HG03025 (cell line): ENCODE measurements around the gene GPC6.

Experiments
- ATAC-seq: cut with Tn5 transposase; IDR thresholded peaks from one replicate; pipeline ENCODE4 v1.9.1; 2021; ENCODE audit warnings: mild to moderate bottlenecking, moderate library complexity; ENCODE audit not compliant: unreplicated experiment, low FRiP score

GPC6 gene

GRCh38 chr13:94248454-94249228 is 1022.0 kb downstream of the GPC6 start:
- no peak for ATAC-seq

GRCh38 chr13:94249512-94249911 is 1022.9 kb downstream of the GPC6 start:
- no peak for ATAC-seq

- ATAC-seq = no peak
Measured at GRCh38 chr13:94251831-94252608, 1025.4 kb downstream of the GPC6 start.

- no peak for ATAC-seq
Measured at GRCh38 chr13:94254737-94255136, 1028.1 kb downstream of the GPC6 start.

GRCh38 chr13:94256721-94257120 is 1030.1 kb downstream of the GPC6 start:
- no peak for ATAC-seq

- no peak for ATAC-seq
Measured at GRCh38 chr13:94259984-94260383, 1033.4 kb downstream of the GPC6 start.

- no peak for ATAC-seq
Measured at GRCh38 chr13:94261163-94261562, 1034.6 kb downstream of the GPC6 start.

GRCh38 chr13:94263038-94263437 is 1036.4 kb downstream of the GPC6 start:
- no peak for ATAC-seq

GRCh38 chr13:94267581-94268366 is 1041.2 kb downstream of the GPC6 start:
- no peak for ATAC-seq

GRCh38 chr13:94268661-94269060 is 1042.1 kb downstream of the GPC6 start:
- no peak for ATAC-seq

GRCh38 chr13:94269557-94269956 is 1043.0 kb downstream of the GPC6 start:
- no peak for ATAC-seq

GRCh38 chr13:94270556-94270955 is 1043.9 kb downstream of the GPC6 start:
- no peak for ATAC-seq

- ATAC-seq = no peak
Measured at GRCh38 chr13:94272038-94272437, 1045.4 kb downstream of the GPC6 start.

GRCh38 chr13:94280349-94280748 is 1053.7 kb downstream of the GPC6 start:
- no peak for ATAC-seq

GRCh38 chr13:94280845-94281244 is 1054.2 kb downstream of the GPC6 start:
- ATAC-seq = no peak

- ATAC-seq = no peak
Measured at GRCh38 chr13:94286581-94286980, 1060.0 kb downstream of the GPC6 start.

- no peak for ATAC-seq
Measured at GRCh38 chr13:94291631-94292322, 1065.2 kb downstream of the GPC6 start.

GRCh38 chr13:94292323-94292640 is 1065.7 kb downstream of the GPC6 start:
- no peak for ATAC-seq

- no peak for ATAC-seq
Measured at GRCh38 chr13:94296471-94296870, 1069.9 kb downstream of the GPC6 start.

GRCh38 chr13:94298346-94298745 is 1071.7 kb downstream of the GPC6 start:
- ATAC-seq = no peak

GRCh38 chr13:94300401-94300800 is 1073.8 kb downstream of the GPC6 start:
- no peak for ATAC-seq
